C1 segment of cervical spinal cord (tissue), 14 donors: ENCODE results near the gene EEPD1.
A peak's percentile ranks its signal among the peaks of the same experiment; 100 is the strongest.

ENCODE experiments used
- DNase-seq, 14 donors: peaks; one replicate each; lab custom pipeline; 2025; lab: John Stamatoyannopoulos, UW

Gene EEPD1

GRCh38 chr7:36154255-36155212 is 1.5 kb downstream of the EEPD1 start:
- no peak for DNase-seq

- DNase-seq, result peak in 9 of 14 donors; percentile 10 to 78 (median 33)
These were observed 2.8 kb downstream of the EEPD1 start for GRCh38 chr7:36155811-36156361.

GRCh38 chr7:36157527-36158320 is 4.7 kb downstream of the EEPD1 start:
- no peak for DNase-seq

- DNase-seq, result no peak
These were observed 5.2 kb downstream of the EEPD1 start for GRCh38 chr7:36158321-36158605.

GRCh38 chr7:36159618-36160017 is 6.6 kb downstream of the EEPD1 start:
- no peak for DNase-seq

GRCh38 chr7:36160313-36160712 is 7.3 kb downstream of the EEPD1 start:
- no peak for DNase-seq

GRCh38 chr7:36161996-36162395 is 8.9 kb downstream of the EEPD1 start:
- DNase-seq, result no peak

GRCh38 chr7:36165059-36165458 is 12.0 kb downstream of the EEPD1 start:
- DNase-seq, result no peak

- DNase-seq, result no peak
These were observed 12.7 kb downstream of the EEPD1 start for GRCh38 chr7:36165802-36166201.

- DNase-seq, result no peak
These were observed 14.5 kb downstream of the EEPD1 start for GRCh38 chr7:36167403-36168050.

- no peak for DNase-seq
These were observed 18.4 kb downstream of the EEPD1 start for GRCh38 chr7:36171503-36171902.

- peak in 4 of 14 donors; percentile 17 to 27 (median 26) for DNase-seq
These were observed 22.8 kb downstream of the EEPD1 start for GRCh38 chr7:36175886-36176285.

- DNase-seq, result no peak
These were observed 23.6 kb downstream of the EEPD1 start for GRCh38 chr7:36176697-36177096.

GRCh38 chr7:36180121-36180520 is 27.1 kb downstream of the EEPD1 start:
- no peak for DNase-seq

GRCh38 chr7:36181668-36182067 is 28.6 kb downstream of the EEPD1 start:
- no peak for DNase-seq

GRCh38 chr7:36182854-36183604 is 30.0 kb downstream of the EEPD1 start:
- DNase-seq, result no peak

- no peak for DNase-seq
These were observed 32.0 kb downstream of the EEPD1 start for GRCh38 chr7:36185092-36185491.

- no peak for DNase-seq
These were observed 32.7 kb downstream of the EEPD1 start for GRCh38 chr7:36185756-36186155.

- DNase-seq, result no peak
These were observed 33.5 kb downstream of the EEPD1 start for GRCh38 chr7:36186359-36187121.

- DNase-seq, result peak in 6 of 14 donors; percentile 16 to 59 (median 32)
These were observed 35.2 kb downstream of the EEPD1 start for GRCh38 chr7:36188266-36188665.
